GM18868 (cell line): ENCODE results near the gene CD274.
"Not testable (repeated sequence)": the region's sequence is repeated elsewhere in the genome, so short reads cannot be mapped to it uniquely, and the experiment has no call there.

Experiments
- ATAC-seq: cut with Tn5 transposase; IDR thresholded peaks from one replicate; pipeline ENCODE4 v1.9.1; 2021; ENCODE audit warnings: mild to moderate bottlenecking, moderate library complexity; ENCODE audit not compliant: unreplicated experiment

Gene CD274

GRCh38 chr9:5437254-5438216 is 12.8 kb upstream of the CD274 start, which contains the start of gene PLGRKT:
Gene PLGRKT (minus strand): TSS chr9:5437925. CDS start chr9:5431977, 5,948 bp downstream.
- ATAC-seq, result peak; percentile 78

- peak; percentile 79 for ATAC-seq
Measured at GRCh38 chr9:5438301-5439162, 11.8 kb upstream of the CD274 start.

- no peak for ATAC-seq
Measured at GRCh38 chr9:5440426-5440825, 9.9 kb upstream of the CD274 start.

- ATAC-seq, result no peak
Measured at GRCh38 chr9:5441043-5441442, 9.3 kb upstream of the CD274 start.

GRCh38 chr9:5442400-5443011 is 7.8 kb upstream of the CD274 start:
- no peak for ATAC-seq

- ATAC-seq, result no peak
Measured at GRCh38 chr9:5443850-5444249, 6.5 kb upstream of the CD274 start.

- not testable (repeated sequence) for ATAC-seq
Measured at GRCh38 chr9:5445096-5445495, 5.2 kb upstream of the CD274 start.

- no peak for ATAC-seq
Measured at GRCh38 chr9:5445886-5446285, 4.5 kb upstream of the CD274 start.

GRCh38 chr9:5446451-5447236 is 3.7 kb upstream of the CD274 start:
- ATAC-seq, result no peak

- ATAC-seq, result no peak
Measured at GRCh38 chr9:5447337-5447736, 3.0 kb upstream of the CD274 start.

GRCh38 chr9:5448016-5448415 is 2.3 kb upstream of the CD274 start:
- no peak for ATAC-seq

- no peak for ATAC-seq
Measured at GRCh38 chr9:5448461-5449435, 1.6 kb upstream of the CD274 start.

GRCh38 chr9:5449521-5450358 is 602 bp upstream of the CD274 start:
- no peak for ATAC-seq

- ATAC-seq, result no peak
Measured at GRCh38 chr9:5452286-5452609, 1.9 kb downstream of the CD274 start.

- no peak for ATAC-seq
Measured at GRCh38 chr9:5453004-5453403, 2.7 kb downstream of the CD274 start.

- no peak for ATAC-seq
Measured at GRCh38 chr9:5453673-5454072, 3.3 kb downstream of the CD274 start.

- ATAC-seq, result peak; percentile 43
Measured at GRCh38 chr9:5455181-5455580, 4.8 kb downstream of the CD274 start.

GRCh38 chr9:5459289-5459829 is 9.0 kb downstream of the CD274 start:
- ATAC-seq, result peak; percentile 56
